Thymus (tissue), 11 donors: ENCODE results near the gene KRT82. TPM values are rescaled to one million over a fixed set of nuclear protein-coding genes. Genes with fewer than 3 reads are reported as not detected.

Experiments used
- DNase-seq, 9 donors: peaks; one replicate each; pipeline ENCODE4 v3.0.0-alpha.2; 2013; ENCODE audit warnings: low spot score in 9 of 9, low read depth in 6 of 9, missing footprints in 1 of 9
- H3K27ac ChIP-seq, 2 donors: one replicate each; pipeline ENCODE4 v1.5.1; 2013; ENCODE audit warnings: control low read depth in 1 of 2, low read depth in 1 of 2, low read length in 1 of 2, mild to moderate bottlenecking in 1 of 2, moderate library complexity in 1 of 2
- H3K27me3 ChIP-seq, 2 donors: one replicate each; pipeline ENCODE4 v1.5.1; 2013; ENCODE audit warnings: low read length in 1 of 2; ENCODE audit not compliant: control insufficient read depth in 2 of 2, insufficient read depth in 1 of 2
- H3K36me3 ChIP-seq, 2 donors: one replicate each; pipeline ENCODE4 v1.5.1; 2013; ENCODE audit warnings: low read length in 1 of 2, mild to moderate bottlenecking in 1 of 2, moderate library complexity in 1 of 2; ENCODE audit not compliant: control insufficient read depth in 2 of 2, insufficient read depth in 2 of 2
- H3K4me1 ChIP-seq, 2 donors: one replicate each; pipeline ENCODE4 v1.5.1; 2013; ENCODE audit warnings: low read length in 2 of 2; ENCODE audit not compliant: control insufficient read depth in 2 of 2, insufficient read depth in 2 of 2
- H3K4me3 ChIP-seq, 2 donors: one replicate each; pipeline ENCODE4 v1.5.1; 2013; ENCODE audit warnings: low read length in 2 of 2, control low read depth in 1 of 2, mild to moderate bottlenecking in 1 of 2
- H3K9me3 ChIP-seq, 2 donors: one replicate each; pipeline ENCODE4 v1.5.1; 2013; ENCODE audit warnings: low read length in 1 of 2, mild to moderate bottlenecking in 1 of 2; ENCODE audit not compliant: control insufficient read depth in 2 of 2, insufficient read depth in 1 of 2
- WGBS: extraction: QIAGEN DNeasy Blood & Tissue Kit; methylation state at CpG from one replicate; pipeline ENCODE4 v1.1.7; 2013; 5-methylcytosine and 5-hydroxymethylcytosine counted together
- polyA plus RNA-seq: library from polyadenylated mRNA; stranded (reverse); fragments of 200-250 nt; gene quantifications from one replicate; pipeline ENCODE4 v1.2.3, GENCODE V29; 2013
- total RNA-seq: library from RNA; stranded (reverse); fragments of 120-200 nt; gene quantifications from one replicate; pipeline ENCODE4 v1.2.4, GENCODE V29; 2013
- donor health status: healthy.

Gene KRT82
- total and polyA plus RNA-seq, 2 donors = 0.05 to 0.34 TPM

DNA sequence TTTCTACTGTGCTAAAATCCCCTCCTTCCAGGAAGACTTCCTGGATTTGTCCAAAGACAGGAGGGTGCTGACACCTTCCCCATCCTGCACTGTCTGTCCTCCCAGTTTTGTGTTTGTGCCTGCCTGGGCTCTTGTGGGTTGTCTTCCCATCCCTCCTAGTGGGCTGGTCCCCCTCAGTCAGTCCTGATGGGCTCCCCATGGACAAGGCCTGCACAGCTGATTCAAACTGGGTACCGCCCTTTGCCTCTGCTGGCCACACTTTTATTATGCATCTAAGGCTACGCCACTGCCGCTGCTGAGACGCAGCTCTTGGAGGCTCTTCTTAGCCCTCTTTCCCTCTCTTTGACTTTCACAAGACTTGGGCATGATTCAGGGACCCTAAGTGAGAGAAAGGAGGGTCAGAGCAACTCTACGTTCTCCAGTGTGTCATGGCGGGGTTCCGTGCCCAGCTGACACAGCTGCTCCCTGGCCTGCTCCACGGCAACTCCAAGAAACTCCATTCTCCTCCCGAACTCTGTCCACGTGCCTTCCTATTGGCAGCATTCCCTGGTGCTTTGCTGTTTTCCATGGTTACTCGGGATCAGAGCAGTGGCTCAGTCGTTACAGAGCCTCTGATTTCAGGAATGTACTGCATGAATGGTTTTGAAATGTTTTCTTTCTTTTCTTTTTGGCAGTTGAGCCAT is 35.1 kb downstream of the KRT82 start:
- Histone ChIP-seq H3K4me1 (peaks cover 0 to 8% of the 10 kb centered on the region in 2 donors), H3K27me3 (peaks cover 0 to 19% of the 10 kb centered on the region in 2 donors), H3K9me3 (no peaks in the 10 kb centered on the region), H3K36me3 (no peaks in the 10 kb centered on the region), H3K27ac (peak overlapping the region; percentile 37 to 56), H3K4me3 (no peak overlapping the region)
- WGBS = 92% methylated on average over 12 of the region's 12 CpGs
- no peak for DNase-seq

DNA sequence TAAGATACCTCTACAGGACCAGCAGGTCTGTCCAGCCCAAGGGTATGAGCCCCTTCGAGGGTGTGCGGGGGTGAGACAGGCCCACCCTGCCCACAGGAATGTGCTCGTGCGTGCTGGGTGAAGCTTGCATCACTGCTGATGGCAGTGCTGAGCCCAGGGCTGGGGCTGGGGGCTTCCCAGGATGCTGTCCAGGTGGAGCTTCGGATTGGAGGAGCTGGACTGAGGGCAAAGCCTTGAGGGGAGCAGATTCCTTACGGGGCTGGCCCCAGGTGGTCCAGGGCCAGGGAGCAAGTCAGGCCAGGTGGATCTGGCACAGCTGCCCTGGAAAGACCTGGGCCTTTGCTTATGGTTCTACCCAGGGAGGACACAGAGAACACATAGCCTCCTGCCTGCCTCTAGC is 36.3 kb downstream of the KRT82 start:
- DNase-seq = no peak
- Histone ChIP-seq H3K4me1 (peaks cover 0 to 8% of the 10 kb centered on the region in 2 donors), H3K9me3 (no peaks in the 10 kb centered on the region), H3K36me3 (no peaks in the 10 kb centered on the region), H3K27ac (no peak overlapping the region), H3K4me3 (no peak overlapping the region), H3K27me3 (peaks cover 0 to 21% of the 10 kb centered on the region in 2 donors)
- 80% methylated on average over 6 of the region's 6 CpGs for WGBS

DNA sequence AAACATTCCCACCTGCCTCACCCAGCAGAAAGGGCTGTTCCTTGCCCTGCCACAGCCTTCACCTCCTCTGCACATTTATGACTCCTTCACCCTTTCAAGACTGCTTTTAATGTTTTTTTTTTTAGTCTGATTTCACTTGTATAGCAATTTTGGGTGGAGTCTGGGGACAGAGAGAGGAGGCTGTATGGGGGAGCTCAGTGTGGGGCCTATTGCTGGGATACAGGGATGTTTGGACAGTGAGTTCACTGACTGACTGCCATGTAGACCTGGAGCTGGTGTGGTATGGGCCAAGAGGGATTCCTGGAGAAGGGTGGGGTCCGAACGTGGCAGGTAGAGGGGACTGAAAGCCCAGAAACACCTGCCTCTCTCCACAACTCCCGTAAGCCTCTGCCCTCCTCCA is 36.9 kb downstream of the KRT82 start:
- DNase-seq = no peak
- Histone ChIP-seq H3K36me3 (no peaks in the 10 kb centered on the region), H3K27me3 (peaks cover 0 to 21% of the 10 kb centered on the region in 2 donors), H3K4me1 (peaks cover 0 to 8% of the 10 kb centered on the region in 2 donors), H3K4me3 (no peak overlapping the region), H3K9me3 (no peaks in the 10 kb centered on the region), H3K27ac (no peak overlapping the region)
- WGBS = 83% methylated on average over 3 of the region's 3 CpGs

DNA sequence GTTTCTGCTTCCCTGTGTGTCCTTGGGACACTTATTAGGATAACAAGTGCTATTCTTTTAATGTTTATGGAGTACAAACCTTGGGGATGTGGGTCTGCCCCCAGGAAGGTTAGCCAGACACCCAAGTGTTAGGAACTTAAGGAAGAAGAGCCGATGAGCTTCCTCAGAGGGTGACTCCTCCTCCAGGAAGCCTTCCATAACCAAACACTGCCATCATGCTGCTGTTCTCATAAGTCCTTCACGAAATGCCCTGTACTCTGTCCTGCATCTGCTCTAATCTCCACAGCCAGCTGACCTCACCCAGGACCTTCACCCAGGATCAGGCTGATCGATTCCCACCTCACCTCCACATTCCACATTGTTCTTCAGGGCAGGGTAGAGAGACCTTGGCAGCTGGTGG is 37.6 kb downstream of the KRT82 start:
- Histone ChIP-seq H3K27ac (no peak overlapping the region), H3K4me1 (peaks cover 0 to 8% of the 10 kb centered on the region in 2 donors), H3K4me3 (no peak overlapping the region), H3K27me3 (peaks cover 0 to 21% of the 10 kb centered on the region in 2 donors), H3K36me3 (no peaks in the 10 kb centered on the region), H3K9me3 (no peaks in the 10 kb centered on the region)
- 75% methylated on average over 3 of the region's 3 CpGs for WGBS
- DNase-seq = no peak

DNA sequence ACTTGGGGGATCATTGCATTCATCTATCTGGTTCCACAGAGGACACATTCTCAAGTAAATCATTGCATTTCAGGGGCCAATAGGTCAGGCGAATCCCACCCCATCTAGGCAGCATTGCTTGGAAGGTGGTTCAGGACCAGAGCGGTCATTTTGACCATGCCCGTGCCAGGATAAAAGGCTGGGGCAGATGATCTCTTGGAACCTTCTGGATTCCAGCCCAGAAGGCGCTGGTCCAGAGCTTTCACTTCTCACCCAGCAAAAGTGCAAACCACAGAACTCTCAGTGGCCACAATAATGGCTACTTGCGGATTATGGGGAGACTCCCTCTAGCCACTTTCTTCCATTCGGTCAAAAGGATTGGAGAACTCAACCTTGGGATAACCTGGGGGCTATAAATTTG is 38.3 kb downstream of the KRT82 start:
- no peaks in the 10 kb centered on the region for H3K36me3 ChIP-seq
- no peak overlapping the region for H3K4me3 ChIP-seq
- peaks cover 0 to 8% of the 10 kb centered on the region in 2 donors for H3K4me1 ChIP-seq
- H3K9me3 ChIP-seq = no peaks in the 10 kb centered on the region
- WGBS = 91% methylated on average over 6 of the region's 6 CpGs
- peaks cover 0 to 21% of the 10 kb centered on the region in 2 donors for H3K27me3 ChIP-seq
- no peak overlapping the region for H3K27ac ChIP-seq
- DNase-seq = no peak

DNA sequence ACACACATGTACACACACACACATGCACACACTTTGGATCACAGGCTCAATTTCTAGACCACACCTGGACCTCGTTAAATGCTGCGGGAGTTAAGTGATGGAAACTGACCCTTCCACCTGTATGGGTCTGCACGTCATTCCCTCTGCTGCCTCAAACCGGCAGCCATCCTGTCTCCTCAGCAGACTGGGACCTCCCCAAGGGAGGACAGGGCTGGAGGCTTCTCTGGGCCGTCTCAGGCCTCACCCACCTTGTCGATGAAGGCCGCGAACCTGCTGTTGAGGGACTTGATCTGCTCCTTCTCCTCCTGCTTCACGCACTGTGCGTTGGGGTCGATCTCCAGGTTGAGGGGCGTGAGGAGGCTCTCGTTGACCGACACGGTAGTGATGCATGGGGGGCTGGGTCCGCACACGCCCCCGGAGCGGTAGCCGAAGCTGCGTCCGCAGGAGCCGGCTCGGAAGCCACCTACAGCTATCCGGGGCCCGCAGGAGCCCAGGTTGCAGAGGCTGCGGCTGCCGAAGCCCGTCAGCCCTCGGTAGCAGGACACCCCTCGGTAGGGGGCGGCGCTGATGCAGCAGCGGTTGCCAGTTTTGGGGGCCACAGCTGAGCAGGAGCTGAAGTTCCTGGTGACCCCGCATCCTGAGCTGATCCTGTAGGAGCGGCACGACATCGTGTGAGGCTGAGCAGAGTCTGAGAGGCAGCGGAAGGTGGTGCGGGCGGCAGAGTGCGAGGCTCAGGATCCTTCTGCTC is 39.2 kb downstream of the KRT82 start, which contains the start of gene KRT85:
TSS of gene KRT85 (minus strand) at position 744 of the 748 bp plus-strand sequence. CDS start at position 668, 76 bp downstream.
- no peak within 1 kb of the TSS for H3K27ac ChIP-seq
- H3K27me3 ChIP-seq = peaks cover 0 to 21% of the 10 kb centered on the region in 2 donors
- no peak for DNase-seq
- H3K36me3 ChIP-seq = no peaks in the 10 kb centered on the region
- H3K4me3 ChIP-seq = no peak within 1 kb of the TSS
- no peaks in the 10 kb centered on the region for H3K9me3 ChIP-seq
- peaks cover 0 to 8% of the 10 kb centered on the region in 2 donors for H3K4me1 ChIP-seq
- WGBS = 88% methylated on average over 42 of the region's 42 CpGs

DNA sequence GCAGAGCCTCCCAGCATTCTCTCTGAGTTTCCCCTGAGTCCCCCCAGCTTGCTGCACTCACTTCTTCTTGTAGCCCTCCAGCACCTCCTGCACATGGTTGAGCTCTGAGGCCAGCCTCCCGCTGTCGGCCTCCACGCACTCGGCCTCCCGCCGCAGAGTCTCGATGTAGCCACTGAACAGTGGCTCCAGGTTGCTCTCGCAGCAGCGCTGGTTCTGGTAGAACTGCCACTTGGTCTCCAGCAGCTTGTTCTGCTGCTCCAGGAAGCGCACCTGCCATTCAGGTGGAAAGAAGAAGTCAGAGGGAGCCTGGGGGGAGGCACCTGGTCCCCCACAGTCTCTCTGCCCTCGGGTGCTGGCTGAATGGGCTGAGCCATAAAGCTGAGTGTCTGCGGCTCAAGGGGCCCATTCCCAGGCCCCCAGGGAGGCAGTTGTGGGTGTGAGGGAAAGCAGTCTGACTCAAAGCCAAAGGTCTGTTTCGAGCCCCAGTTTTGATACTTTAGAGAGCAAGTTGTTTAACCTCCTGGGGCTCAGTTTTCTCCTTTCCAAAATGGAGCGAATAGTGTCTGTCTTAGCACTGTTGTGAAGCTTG is 41.1 kb downstream of the KRT82 start:
- Histone ChIP-seq H3K9me3 (no peaks in the 10 kb centered on the region), H3K4me3 (no peak overlapping the region), H3K4me1 (peaks cover 0 to 3% of the 10 kb centered on the region in 2 donors), H3K27me3 (peaks cover 0 to 20% of the 10 kb centered on the region in 2 donors), H3K36me3 (no peaks in the 10 kb centered on the region), H3K27ac (no peak overlapping the region)
- 87% methylated on average over 14 of the region's 14 CpGs for WGBS
- no peak for DNase-seq

DNA sequence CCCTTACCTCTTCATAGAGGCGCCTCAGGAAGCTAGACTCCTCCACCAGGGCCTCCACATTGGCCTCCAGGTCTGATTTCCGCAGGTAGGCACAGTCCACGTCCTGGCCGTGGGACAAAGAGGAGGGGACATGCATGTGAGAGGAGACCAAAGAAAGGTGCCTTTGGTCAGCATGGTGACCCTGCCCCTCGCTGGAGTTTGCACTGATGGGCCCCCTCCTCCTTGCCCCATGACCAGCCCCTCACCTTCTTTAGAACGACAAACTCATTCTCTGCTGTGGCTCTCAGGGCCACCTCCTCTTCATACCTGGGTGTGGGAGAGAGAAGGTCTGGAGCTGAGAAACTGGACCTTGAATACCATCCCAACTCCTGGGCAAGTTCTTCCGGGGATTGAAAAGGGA is 42.1 kb downstream of the KRT82 start:
- H3K9me3 ChIP-seq = no peaks in the 10 kb centered on the region
- 95% methylated on average over 7 of the region's 7 CpGs for WGBS
- no peak for DNase-seq
- H3K27me3 ChIP-seq = peaks cover 0 to 16% of the 10 kb centered on the region in 2 donors
- H3K4me3 ChIP-seq = no peak overlapping the region
- no peaks in the 10 kb centered on the region for H3K36me3 ChIP-seq
- peaks cover 0 to 12% of the 10 kb centered on the region in 2 donors for H3K4me1 ChIP-seq
- H3K27ac ChIP-seq = no peak overlapping the region

DNA sequence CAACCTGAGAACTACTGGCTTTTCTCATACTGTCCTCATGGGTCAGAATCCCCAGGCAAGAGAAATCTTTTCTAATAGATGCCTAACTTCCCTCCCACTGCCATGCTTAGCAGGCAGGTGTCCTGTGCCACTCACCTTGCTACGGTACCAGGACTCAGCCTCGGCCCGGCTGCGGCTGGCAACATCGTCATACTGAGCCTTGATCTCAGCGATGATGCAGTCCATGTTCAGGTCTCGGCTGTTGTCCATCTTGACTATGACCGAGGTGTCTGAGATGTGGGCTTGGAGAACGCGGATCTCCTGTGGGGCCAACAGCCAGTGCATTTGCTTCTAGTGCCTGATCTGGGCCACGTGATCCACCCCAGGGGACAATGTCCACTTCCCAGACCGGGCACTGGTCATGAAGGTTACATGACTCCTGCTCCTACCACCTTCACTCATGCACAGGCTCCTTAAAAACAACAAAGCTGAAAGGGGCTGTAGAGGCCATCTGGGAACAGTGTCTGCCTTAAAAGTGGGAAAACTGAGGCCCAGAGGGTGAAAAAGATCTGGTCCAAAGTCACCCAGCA is 42.9 kb downstream of the KRT82 start:
- Histone ChIP-seq H3K9me3 (no peaks in the 10 kb centered on the region), H3K4me3 (no peak overlapping the region), H3K4me1 (peaks cover 0 to 21% of the 10 kb centered on the region in 2 donors), H3K27ac (no peak overlapping the region), H3K27me3 (peaks cover 0 to 11% of the 10 kb centered on the region in 2 donors), H3K36me3 (no peaks in the 10 kb centered on the region)
- 96% methylated on average over 12 of the region's 12 CpGs for WGBS
- DNase-seq = no peak
